Ectodermal cell (in vitro differentiated cells): Measurements from ENCODE around the gene PRDM15.

Experiments
- H3K27ac ChIP-seq: 2 replicates; pipeline ENCODE4 v1.7.0; 2013; ENCODE audit warnings: mild to moderate bottlenecking, low read depth, low read length; ENCODE audit not compliant: insufficient read depth, poor library complexity, severe bottlenecking
- H3K27me3 ChIP-seq: 2 replicates; pipeline ENCODE4 v1.7.0; 2013; ENCODE audit warnings: mild to moderate bottlenecking, low read length; ENCODE audit not compliant: insufficient read depth, control insufficient read depth, poor library complexity, severe bottlenecking
- H3K36me3 ChIP-seq: one replicate; pipeline ENCODE4 v1.7.0; 2013; ENCODE audit warnings: low read length; ENCODE audit not compliant: control insufficient read depth, insufficient read depth
- H3K4me1 ChIP-seq: one replicate; pipeline ENCODE4 v1.7.0; 2013; ENCODE audit warnings: low read length; ENCODE audit not compliant: control insufficient read depth, insufficient read depth
- H3K4me3 ChIP-seq: 2 replicates; pipeline ENCODE4 v1.7.0; 2013; ENCODE audit warnings: low read depth, low read length, control low read depth; ENCODE audit not compliant: insufficient read depth
- H3K9me3 ChIP-seq: 2 replicates; pipeline ENCODE4 v1.7.0; 2013; ENCODE audit warnings: mild to moderate bottlenecking, low read length, moderate library complexity; ENCODE audit not compliant: control insufficient read depth
- WGBS, 2 experiments: methylation state at CpG; one replicate each; pipeline ENCODE4 v1.1.7; 2013; ENCODE audit warnings: missing lambda C conversion rate in 2 of 2; 5-methylcytosine and 5-hydroxymethylcytosine counted together

Gene PRDM15

DNA sequence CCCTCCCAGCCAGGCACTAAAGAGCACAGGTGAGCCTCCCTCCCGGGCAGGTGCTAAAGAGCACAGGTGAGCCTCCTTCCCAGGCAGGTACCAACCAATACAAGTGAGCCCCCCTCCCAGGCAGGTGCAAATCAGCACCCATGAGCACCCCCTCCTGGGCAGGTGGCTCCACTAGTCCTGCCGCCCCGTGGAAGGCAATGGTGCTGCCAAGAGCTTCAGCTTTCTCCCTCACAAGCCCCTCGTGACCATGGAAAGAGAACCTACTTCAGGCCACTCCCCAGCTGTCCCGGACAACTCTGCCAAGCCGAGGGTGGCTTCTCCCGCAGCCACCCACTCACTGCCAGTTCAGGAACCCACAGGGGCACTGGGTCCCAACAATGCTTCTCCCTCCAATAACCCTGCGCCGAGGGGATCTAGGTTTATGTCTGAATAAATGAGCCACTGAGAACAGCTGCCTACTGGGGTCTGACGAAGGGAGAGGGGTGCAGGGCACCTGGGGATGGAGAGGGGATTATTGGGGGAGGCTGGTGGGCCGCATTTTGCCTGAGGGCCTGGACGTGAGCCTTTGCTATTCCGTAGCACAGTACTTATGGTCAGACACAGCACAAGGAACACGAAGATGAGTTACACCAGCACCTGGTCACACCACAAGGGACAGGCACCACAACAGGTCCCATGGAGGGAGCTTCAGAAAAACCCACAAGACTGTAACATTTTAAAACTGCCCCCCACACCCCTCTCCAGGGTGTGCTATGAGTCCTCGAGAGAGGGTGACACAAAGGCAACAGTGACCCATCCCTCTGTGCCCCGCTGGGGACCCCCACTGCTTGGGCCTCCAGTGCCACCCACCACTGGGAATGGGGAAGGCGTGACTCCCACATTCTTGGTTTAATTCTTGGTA is 46.3 kb downstream of the PRDM15 start:
- WGBS, 2 experiments, result 93 to 95% methylated on average over 16 to 17 of the region's 17 CpGs
- Histone ChIP-seq H3K4me1 (no peaks in the 10 kb centered on the region), H3K4me3 (no peak overlapping the region), H3K9me3 (no peaks in the 10 kb centered on the region), H3K27me3 (no peaks in the 10 kb centered on the region), H3K36me3 (no peaks in the 10 kb centered on the region), H3K27ac (no peak overlapping the region)

DNA sequence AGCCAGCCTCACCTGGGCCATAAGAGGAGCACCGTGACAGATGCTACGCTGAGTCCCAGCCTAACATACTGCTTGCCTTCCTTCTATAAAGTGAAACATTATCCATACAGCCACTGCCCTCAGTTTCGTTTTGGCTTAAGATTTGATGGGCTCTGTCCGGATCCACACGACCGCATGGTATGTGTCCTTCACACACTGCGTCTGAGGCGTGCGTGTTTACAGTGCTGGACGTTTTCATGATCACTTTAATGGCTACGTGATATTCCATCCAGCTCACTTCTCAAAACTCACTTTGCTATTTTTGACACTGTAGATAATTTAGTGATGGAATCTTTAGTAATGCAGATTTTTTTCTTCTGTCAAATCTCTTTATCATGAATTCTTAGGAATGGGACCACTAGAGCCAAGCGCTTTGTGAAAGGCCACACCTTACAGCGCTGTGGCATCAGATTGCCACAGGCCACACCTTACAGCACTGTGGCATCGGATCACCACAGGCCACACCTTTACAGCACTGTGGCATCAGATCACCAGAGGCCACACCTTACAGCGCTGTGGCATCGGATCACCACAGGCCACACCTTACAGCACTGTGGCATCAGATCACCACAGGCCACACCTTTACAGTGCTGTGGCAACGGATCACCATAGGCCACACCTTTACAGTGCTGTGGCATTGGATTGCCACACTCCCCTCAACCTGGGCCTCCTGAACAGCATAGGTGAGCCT is 47.1 kb downstream of the PRDM15 start:
- Histone ChIP-seq H3K9me3 (no peaks in the 10 kb centered on the region), H3K27ac (no peak overlapping the region), H3K4me1 (no peaks in the 10 kb centered on the region), H3K36me3 (no peaks in the 10 kb centered on the region), H3K27me3 (no peaks in the 10 kb centered on the region), H3K4me3 (no peak overlapping the region)
- 94 to 95% methylated on average over 17 of the region's 17 CpGs for WGBS, 2 experiments

DNA sequence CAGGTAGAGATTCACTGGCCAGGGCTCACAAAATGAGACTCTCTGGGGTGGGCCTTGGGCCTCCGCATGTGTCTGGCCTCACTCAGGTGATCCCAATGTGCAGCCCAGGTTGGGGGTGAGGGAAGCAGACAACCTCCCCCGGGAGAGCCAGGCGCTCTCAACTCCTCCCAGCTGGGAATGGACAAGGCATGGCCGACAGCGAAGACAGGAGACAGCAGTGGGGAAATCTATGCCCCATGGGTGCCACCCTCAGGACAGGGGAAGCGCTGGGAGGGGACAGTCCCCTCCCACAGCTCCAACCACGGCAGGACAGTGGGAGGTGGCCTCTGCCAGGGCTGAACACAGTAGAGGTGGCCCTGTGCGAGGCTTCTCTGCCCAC is 47.7 kb downstream of the PRDM15 start:
- WGBS, 2 experiments, result 84 to 86% methylated on average over 8 of the region's 8 CpGs

DNA sequence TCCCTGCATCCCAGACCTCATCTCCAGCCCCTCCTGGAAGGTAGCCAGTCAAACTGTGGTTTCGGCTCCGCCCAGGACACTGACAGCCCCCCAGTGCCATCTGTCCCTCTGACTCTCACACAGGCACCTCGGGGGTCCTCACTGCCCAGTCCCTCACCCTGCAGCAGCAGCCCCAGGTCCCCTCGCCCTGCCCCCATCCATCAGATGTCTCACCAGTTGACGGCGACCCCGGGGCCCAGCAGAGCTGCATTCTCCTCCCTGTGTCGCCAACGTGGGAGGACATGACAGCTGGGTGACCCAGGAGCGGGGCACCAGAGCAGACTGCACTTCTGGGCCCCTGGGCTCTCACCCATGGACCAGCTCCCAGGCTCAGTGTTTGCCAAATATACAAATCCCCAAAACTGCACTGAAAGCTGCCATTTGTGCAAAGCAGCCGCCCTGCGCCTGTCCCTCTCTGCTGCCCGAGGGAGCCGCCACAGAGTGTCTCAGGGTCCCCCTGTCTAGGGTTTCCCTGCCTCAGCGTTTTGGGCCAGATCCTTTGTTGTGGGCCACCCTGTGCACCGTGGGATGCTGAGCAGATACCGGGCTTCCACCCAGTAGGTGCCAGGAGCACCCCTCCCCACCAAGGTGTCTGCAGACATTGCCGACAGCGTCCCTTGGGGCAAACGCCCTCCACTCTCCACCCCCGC is 48.2 kb downstream of the PRDM15 start:
- no peaks in the 10 kb centered on the region for H3K4me1 ChIP-seq
- no peak overlapping the region for H3K4me3 ChIP-seq
- 87% methylated on average over 21 of the region's 21 CpGs for WGBS, 2 experiments
- no peak overlapping the region for H3K27ac ChIP-seq
- no peaks in the 10 kb centered on the region for H3K9me3 ChIP-seq
- no peaks in the 10 kb centered on the region for H3K36me3 ChIP-seq
- H3K27me3 ChIP-seq, result no peaks in the 10 kb centered on the region

More for the DNA sequence above, 47.7 kb downstream of the PRDM15 start:
- H3K27ac ChIP-seq, result no peak overlapping the region
- H3K36me3 ChIP-seq, result no peaks in the 10 kb centered on the region
- no peaks in the 10 kb centered on the region for H3K4me1 ChIP-seq
- no peaks in the 10 kb centered on the region for H3K9me3 ChIP-seq
- H3K27me3 ChIP-seq, result no peaks in the 10 kb centered on the region
- no peak overlapping the region for H3K4me3 ChIP-seq

DNA sequence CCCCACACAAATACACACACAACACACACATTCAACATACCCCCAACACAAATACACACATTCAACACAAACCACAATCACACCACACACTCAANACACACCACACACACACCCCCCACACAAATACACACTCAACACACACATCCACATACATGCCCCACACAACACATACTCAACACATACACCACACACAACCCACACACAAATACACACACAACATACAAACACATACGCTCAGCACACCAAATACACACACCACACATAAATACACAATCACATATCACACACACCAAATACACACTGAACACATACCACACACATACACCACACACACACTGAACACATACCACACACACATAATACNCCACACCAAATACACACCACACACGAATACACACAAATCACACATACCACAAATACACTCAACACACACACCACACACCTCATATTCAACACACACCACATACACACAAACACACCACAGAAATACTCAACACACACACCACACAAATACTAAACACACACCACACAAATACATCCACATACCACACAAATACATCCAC is 48.9 kb downstream of the PRDM15 start:
- 80 to 95% methylated on average over 2 of the region's 2 CpGs for WGBS, 2 experiments
- Histone ChIP-seq H3K9me3 (no peaks in the 10 kb centered on the region), H3K36me3 (no peaks in the 10 kb centered on the region), H3K27me3 (no peaks in the 10 kb centered on the region), H3K4me1 (no peaks in the 10 kb centered on the region), H3K27ac (no peak overlapping the region), H3K4me3 (no peak overlapping the region)

DNA sequence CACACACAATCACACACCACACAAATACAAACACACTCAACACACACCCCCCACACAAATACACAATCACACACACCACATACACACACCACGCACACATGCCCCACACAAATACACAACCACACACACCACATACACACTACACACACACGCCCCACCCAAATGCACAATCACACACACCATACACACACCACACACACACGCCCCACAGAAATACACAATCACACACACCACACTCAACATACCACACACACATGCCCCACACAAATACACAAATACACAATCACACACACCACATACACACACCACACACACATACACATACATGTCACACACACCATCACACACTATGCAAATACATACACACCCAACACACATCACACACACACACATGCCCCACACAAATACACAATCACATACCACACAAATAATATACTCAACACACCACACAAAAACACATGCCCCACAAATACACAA is 50.2 kb downstream of the PRDM15 start:
- Histone ChIP-seq H3K36me3 (no peaks in the 10 kb centered on the region), H3K27me3 (no peaks in the 10 kb centered on the region), H3K9me3 (no peaks in the 10 kb centered on the region), H3K4me1 (no peaks in the 10 kb centered on the region), H3K4me3 (no peak overlapping the region), H3K27ac (no peak overlapping the region)
- 54 to 61% methylated on average over 3 of the region's 3 CpGs for WGBS, 2 experiments

DNA sequence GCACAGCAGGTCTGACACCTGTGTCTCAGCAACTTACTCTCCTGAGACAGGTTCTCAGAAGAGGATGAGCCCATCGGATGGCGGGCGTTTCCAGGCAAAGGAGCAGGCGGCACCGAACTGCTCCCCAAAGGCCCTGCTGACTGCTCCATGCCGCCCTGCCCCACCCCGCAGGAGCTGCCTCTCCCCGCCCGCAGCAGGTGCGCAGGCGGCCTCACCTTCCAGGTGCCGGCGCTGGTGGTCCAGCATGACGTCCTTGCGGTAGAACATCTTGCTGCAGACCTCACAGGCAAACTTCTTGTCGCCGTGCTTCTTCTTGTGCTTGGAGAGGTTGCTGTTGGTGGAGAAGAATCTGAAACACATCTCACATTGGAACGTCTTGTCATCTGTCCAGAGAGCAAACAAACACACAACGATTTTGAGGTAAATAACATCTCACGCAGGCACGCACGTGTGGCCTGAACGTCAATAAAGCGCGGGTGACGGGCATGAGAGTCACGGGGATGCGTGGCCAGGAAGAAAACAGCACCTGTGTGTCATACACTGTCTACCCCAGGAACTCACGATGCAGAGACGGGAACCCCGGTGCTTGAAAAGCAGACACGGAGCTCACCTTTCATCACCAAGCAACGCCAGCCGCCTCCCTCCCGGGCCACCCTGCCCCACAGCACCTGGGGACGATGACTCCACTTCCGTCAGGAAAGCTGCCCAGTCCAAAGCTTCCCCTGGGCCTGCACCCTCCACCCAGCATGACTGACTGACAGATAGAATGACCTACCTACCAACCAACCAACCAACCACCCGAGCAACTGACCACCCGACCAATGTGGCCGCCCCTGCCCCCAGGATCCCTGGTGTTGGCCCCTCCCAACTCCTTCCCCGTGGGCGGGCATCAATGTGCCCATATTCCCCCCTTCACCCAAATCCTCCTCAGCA is 50.9 kb downstream of the PRDM15 start:
- H3K36me3 ChIP-seq, result no peaks in the 10 kb centered on the region
- WGBS, 2 experiments, result 93% methylated on average over 42 of the region's 42 CpGs

DNA sequence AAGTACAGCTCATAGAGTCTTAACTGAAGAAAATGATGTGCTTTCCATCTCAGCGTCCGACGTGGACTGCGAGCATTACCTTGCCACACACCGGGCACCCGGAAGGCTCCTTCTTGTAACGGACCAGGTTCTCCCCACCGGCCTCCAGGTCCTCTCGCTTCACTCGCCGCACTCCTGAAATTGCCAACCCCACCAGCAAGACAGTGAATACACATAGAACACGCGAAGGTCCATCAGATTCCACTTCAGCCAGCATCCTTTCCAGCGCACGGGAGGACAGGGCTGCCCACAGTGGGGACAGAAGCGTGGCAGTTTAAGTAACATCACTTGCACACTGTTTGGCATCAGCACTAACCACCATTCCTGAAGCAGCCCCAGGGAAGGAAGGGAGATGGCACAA is 53.3 kb downstream of the PRDM15 start:
- WGBS, 2 experiments, result 93 to 94% methylated on average over 16 of the region's 16 CpGs
- no peaks in the 10 kb centered on the region for H3K4me1 ChIP-seq
- H3K4me3 ChIP-seq, result no peak overlapping the region
- H3K27ac ChIP-seq, result no peak overlapping the region
- H3K36me3 ChIP-seq, result no peaks in the 10 kb centered on the region
- H3K27me3 ChIP-seq, result no peaks in the 10 kb centered on the region
- H3K9me3 ChIP-seq, result no peaks in the 10 kb centered on the region

More for the DNA sequence above, 50.9 kb downstream of the PRDM15 start:
- Histone ChIP-seq H3K27me3 (no peaks in the 10 kb centered on the region), H3K4me1 (no peaks in the 10 kb centered on the region), H3K27ac (no peak overlapping the region), H3K9me3 (no peaks in the 10 kb centered on the region), H3K4me3 (no peak overlapping the region)

DNA sequence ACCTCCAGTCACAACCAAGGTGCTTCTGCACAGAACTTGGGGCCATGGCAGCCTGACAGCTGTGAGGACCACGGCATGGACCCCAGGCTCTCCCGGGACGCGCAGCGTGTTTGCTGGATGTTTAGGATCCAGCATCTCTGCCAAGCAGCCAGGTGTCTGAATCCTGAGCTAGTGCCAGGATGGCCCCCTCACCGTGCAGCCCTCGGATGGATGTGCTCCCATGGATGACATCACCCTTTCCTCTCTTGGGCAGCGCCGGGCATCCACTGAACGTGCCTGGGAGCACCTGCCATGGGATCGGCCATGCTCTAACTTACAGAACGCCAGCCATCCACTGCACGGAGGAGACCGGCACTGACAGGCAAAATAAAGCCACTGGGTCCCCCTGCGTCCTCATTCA is 53.9 kb downstream of the PRDM15 start:
- WGBS, 2 experiments, result 82 to 83% methylated on average over 15 of the region's 15 CpGs

More for the DNA sequence above, 53.9 kb downstream of the PRDM15 start:
- no peaks in the 10 kb centered on the region for H3K27me3 ChIP-seq
- no peaks in the 10 kb centered on the region for H3K4me1 ChIP-seq
- H3K36me3 ChIP-seq, result no peaks in the 10 kb centered on the region
- no peak overlapping the region for H3K4me3 ChIP-seq
- H3K9me3 ChIP-seq, result no peaks in the 10 kb centered on the region
- no peak overlapping the region for H3K27ac ChIP-seq
